Measurements from ENCODE around the gene SDR42E1.

SDR42E1 gene, protein sequence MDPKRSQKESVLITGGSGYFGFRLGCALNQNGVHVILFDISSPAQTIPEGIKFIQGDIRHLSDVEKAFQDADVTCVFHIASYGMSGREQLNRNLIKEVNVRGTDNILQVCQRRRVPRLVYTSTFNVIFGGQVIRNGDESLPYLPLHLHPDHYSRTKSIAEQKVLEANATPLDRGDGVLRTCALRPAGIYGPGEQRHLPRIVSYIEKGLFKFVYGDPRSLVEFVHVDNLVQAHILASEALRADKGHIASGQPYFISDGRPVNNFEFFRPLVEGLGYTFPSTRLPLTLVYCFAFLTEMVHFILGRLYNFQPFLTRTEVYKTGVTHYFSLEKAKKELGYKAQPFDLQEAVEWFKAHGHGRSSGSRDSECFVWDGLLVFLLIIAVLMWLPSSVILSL

DNA sequence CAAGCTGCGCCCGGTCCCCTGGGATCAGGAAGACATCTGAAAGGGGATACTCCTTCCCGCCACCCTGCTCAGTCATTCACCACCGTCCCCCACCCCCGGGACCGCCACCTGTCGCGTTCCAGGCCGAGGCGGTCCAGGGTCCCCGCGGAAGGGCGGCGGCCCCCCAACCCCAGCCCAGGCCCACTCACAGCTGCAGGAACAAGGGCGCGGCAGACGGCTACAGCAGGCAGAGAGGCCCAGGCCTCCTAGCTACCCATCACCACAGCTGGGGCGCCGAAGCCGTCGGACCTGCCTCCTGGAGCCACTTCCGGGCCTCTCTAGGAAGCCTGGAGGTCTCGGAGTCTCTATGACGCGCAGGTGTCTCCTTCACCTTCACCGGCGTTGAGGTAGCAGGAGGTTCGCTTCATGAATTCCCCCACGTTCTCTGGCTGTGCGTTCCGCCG is at the start of gene SDR42E1:
Gene SDR42E1, minus strand, starts transcription at position 272 of the 443 bp plus-strand sequence. CDS start 10,612 bp downstream, outside the sequence.
- DNase-seq (ENCODE audit: low read depth in 3 of 3) = peak; percentile 8 to 53 (median 50)

DNA sequence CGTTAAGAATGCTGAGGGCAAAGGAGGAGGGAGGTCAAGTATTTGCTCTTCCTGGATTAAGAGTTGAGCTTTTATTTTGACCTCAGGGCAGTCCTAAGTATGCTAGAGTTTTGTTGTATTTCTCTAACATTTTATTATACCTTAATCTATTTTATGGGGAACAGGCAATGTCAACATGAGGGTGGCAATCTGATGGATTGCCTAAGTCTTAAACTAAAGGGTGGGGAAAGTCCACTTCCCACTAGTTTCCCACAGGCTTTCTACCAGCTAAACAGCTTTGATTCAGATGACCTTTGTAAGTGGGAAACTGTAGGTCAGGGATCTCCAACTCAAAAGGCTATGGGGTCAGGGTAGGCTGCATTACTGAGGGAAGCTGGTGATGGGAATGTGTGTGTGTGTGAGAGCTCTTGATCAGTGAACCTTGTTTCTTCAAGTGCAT is 48.7 kb upstream of the SDR42E1 start:
- no peak for DNase-seq (ENCODE audit: low read depth in 3 of 3)

DNA sequence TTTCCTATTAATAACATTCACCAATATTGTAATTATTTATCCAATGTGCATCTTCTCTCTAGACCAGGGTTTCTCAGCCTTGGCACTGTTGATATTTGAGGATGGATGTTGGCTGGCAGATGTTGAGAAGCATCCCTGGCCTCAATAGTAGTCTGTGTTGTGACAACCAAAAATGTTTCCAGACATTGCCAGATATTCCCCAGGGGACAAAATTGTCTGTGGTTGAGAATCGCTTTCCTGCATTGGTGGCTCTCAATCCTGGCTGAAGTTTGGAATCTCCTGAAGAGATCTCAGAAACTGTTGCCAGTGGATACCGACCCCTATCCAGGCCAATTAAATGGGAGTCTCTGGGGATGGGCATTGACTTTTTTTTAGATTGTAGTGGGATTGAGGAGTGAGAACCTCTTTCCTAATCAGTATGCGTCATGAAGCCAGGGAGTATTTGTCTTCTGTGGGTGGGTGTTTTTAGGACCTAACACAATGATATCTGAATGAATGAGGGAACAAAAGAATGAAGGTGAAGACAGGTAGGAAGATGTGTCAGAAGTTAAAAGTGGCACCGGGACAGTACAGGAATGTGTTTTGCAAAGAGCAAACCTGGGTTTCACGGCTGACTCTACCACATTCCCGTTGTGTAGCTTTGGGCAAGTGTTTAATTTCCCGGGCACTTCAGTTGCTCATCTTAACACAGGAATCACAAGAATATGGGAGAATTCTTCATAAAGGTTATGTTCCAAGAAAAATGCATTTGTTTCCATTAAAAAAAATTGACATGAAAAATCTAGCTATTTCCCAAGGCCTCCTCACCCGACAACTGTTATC is 48.1 kb upstream of the SDR42E1 start:
- DNase-seq (ENCODE audit: low read depth in 3 of 3) = no peak

DNA sequence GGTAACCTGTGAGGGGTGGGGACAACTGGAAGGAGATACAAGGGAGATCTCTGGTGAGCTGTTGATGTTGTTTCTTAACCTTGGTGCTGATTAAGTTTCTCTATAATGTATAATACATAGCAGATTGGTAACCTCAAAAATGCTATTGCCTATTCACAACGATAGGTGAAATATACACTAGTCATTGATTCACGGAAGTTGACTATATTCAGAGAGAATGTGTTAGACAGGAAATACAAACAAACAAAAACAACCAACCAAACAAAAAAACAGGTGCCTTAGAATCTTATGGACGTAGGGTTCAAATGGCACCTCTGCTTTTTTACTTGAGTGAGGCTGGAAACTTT is 45.3 kb upstream of the SDR42E1 start:
- no peak for DNase-seq (ENCODE audit: low read depth in 3 of 3)

DNA sequence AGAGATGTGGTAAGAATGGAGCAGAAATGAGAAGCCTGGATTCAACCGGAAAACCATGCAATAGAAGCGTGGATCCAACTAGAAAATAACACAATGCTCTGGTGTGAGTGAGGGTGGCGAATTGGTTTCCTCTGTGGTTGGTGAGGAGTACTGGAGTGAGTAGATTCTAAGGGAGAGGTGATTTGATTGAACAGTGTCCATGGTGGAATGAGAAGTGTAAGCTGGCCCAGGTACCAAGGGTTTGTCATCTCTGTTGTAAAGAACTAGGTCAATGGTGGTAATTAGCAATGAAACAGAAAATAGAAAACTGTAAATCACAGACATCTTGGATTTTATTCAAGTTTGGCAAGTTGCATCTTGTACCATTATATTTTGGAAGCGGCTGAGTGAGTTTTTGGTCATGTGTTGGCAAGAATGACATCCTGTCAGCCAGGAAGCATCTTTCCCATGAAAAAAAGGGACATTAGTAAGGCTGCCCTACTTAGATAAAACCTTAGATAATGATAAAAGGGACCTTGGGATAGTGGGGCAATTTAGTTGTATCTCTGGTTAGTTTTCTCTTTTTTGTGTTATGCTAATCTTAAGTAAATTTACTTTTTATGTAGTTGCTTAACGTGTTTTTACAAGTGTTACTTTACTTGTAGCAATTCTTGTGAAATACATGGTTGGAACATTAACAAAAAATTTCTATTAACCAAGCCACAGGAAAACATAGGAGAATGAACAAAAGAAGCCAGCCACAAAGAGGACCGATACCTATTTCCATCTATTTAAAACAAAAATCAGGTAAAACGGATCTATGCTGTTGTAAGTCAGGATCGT is 44.7 kb upstream of the SDR42E1 start:
- DNase-seq (ENCODE audit: low read depth in 3 of 3) = no peak

DNA sequence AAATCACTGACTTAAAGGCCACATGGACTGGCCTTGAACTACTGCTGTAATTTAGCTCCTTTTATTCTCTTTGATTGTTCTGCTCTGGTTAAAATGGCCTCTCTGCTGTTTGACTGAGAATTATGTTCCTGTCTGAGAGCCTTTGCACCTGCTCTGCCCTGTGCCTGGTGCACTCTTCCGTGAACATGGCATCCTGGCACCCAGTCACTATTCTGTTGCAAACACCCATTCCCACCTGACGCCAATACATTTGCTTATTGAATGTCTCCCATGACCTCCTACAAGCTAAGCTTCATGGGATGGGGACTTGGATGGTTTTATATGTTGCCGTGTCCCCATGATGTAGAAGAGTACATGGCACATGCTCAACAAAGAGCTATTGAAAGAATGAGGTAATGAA is 43.8 kb upstream of the SDR42E1 start:
- no peak for DNase-seq (ENCODE audit: low read depth in 3 of 3)

DNA sequence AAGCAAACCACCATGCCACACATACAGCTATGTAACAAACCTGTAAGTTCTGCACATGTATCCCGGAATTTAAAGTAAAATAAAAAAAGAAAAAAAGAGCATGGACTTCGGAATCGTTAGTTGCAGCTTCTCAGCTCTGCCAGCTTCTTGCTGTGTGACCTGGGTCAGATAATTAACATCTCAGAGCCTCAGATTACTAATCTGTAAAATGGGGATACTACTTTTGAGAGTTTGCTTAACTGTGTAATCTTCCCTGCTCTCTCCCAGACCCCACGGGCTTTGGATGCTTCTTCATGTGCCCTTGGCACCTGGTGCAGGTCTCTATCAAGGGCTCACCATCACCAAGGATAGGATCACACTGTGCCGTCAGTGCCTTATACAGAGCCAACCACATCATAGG is 40.4 kb upstream of the SDR42E1 start:
- DNase-seq (ENCODE audit: low read depth in 3 of 3) = no peak

DNA sequence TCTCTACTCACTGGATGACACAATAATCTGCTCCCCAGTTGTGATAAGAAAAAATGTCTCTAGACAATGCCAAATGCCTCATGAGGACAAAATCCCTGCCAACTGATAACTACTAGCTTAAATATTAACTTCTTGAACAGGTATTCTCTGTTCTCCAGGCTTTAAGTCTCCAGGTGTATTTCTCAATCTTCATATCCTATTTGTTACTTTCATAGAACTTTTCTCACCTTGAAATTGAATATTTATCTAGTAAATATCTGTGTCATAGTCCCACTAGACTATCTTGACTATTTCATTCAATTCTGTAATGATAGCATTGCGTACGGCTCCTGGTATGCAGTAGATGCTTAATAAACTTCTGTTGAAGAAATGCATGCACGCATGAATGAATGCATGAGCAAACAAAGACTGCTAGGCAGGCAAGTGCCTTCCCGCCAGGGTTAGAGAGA is 39.7 kb upstream of the SDR42E1 start:
- DNase-seq (ENCODE audit: low read depth in 3 of 3) = no peak

DNA sequence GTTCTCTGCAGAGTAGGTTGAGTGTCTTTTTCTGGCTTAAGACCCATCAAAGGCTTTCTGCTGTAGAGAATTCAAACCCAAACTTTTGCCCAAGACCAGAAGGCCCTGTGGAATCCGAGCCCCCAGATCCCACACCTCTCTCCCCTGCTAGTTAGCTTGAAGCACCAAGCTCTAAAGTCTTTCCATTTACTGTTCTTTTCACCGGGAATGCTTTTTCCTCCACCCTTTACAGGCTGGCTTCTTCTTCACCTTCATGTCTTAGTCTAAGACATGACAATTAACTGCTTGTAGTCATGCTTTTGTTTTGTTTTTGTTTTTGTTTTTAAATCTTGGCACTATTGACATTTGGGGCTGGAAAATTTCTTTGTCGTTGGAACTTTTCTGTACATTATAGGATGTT is 39.2 kb upstream of the SDR42E1 start:
- DNase-seq (ENCODE audit: low read depth in 3 of 3) = no peak

DNA sequence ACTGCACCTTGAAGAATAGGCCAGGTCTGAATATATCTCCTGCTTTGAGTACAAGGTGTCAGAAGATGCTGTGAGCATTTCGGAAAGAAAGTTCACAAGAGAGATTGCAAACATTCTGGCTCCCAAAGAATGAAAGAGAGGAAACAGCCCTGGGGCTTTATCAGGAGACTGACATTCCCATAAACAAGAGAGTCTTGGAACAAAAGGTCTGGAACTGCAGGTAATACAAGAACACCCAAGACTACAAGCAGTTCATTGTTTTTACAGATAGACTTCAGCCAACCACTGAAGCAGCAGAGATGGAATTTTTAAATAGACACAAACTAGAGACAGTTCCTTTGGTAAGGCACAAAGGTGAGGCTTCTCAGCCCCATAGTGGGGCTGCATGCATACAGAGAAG is 38.2 kb upstream of the SDR42E1 start:
- DNase-seq (ENCODE audit: low read depth in 3 of 3) = no peak

DNA sequence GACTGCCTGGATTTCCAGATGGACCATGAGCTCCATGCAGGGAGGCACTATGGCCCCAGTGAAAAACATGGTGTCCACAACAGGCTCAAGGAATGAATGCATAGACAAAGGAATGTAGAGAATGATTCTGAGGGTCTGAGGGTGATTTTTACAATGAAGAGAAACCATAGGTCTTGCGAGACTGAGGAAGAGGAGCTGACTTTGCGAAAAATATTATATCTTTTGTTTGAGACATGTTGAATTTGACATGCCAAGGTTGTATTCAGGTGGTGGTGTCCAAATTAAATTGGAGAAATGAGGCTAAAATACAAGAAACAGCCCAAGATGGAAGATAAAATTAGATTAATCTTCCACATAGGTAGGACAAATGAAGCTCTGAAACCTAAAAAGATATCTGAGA is 36.5 kb upstream of the SDR42E1 start:
- DNase-seq (ENCODE audit: low read depth in 3 of 3) = no peak

DNA sequence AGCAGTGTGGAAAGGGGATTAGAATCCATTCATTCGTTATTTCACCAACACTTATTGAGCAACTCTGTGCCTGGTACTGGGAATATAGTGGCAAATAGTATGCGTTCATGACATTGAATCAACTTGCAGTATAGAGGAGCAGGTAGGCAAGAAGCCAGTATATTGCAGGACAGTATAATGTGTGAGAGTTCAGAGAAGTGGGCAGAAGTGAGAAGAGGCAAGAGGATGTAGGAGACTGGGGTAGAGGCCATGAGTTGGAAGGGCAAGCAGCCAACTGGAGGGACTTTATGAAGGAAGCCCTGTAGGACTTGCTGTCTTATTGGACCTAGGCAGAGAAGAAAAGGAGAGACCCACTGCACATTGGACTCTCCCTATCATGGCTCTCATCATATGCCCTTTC is 36.1 kb upstream of the SDR42E1 start:
- no peak for DNase-seq (ENCODE audit: low read depth in 3 of 3)

DNA sequence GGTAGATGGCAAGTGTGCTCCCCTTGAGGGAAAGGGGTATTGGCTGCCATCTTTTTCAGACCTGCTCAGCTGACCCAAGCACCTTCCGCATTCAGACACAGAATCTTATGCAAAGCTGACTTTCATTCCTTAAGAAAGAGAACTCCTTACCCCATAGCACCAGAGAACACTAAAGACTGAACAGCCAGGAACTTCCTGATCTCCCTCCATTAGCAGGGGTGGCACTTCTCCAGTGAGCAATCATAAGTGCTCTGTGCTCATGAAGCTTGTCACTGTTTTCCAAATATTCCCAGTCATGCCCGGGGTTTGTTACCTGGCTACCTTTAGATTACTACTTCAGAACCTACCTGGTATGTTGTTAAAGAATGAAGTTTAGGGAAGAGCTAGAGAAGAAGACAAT is 35.7 kb upstream of the SDR42E1 start:
- DNase-seq (ENCODE audit: low read depth in 3 of 3) = no peak

DNA sequence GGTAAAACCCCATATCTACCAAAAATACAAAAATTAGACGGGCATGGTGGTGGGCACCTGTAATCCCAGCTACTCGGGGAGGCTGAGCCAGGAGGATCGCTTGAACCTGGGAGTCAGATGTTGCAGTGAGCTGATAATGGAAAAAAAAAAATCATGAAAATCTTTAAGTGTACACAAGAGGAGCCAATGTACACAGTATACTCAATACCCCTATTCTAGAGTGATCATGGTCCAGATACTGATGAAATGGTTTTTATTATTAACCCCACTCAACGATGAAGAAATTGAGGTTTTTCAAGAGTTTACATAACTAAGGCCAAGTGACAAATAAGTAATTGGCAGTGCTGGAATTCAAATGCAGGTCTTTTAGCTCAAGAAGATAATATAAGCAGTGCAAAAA is 35.3 kb upstream of the SDR42E1 start:
- DNase-seq (ENCODE audit: low read depth in 3 of 3) = no peak

DNA sequence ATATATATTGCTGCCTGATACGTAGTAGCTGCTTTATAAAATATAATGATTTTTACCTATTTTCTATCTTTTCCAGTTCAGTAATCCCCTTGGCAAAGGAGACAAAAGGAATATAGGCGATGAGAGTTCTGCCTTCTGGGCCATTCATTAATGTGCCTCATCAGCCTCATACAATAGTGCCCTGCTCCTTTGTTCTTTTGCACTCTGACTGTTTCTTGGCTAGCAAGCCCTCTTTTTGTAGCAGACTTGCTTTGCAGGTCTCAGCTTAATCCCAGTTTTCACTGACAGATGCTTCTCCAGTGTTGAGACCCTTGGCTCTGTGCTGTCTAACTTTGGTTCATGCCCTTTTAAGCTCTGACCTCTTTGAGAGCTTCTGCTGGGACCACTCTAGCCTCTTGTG is 34.2 kb upstream of the SDR42E1 start:
- DNase-seq (ENCODE audit: low read depth in 3 of 3) = no peak

DNA sequence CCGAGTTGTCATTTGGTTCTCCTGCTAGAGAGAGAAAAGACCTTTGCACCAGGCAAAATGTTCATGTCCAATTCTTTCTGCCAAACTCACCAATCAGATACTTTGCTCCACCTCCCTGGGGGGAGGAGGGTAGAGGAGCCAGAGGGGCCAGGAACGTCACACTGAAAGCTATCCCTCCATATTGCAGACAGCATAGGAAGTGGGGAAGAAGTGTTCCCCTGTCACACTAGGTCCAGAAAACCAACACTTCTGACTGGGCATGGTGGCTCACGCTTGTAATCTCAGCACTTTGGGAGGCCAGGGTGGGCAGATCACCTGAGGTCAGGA is 33.3 kb upstream of the SDR42E1 start:
- DNase-seq (ENCODE audit: low read depth in 3 of 3) = no peak

DNA sequence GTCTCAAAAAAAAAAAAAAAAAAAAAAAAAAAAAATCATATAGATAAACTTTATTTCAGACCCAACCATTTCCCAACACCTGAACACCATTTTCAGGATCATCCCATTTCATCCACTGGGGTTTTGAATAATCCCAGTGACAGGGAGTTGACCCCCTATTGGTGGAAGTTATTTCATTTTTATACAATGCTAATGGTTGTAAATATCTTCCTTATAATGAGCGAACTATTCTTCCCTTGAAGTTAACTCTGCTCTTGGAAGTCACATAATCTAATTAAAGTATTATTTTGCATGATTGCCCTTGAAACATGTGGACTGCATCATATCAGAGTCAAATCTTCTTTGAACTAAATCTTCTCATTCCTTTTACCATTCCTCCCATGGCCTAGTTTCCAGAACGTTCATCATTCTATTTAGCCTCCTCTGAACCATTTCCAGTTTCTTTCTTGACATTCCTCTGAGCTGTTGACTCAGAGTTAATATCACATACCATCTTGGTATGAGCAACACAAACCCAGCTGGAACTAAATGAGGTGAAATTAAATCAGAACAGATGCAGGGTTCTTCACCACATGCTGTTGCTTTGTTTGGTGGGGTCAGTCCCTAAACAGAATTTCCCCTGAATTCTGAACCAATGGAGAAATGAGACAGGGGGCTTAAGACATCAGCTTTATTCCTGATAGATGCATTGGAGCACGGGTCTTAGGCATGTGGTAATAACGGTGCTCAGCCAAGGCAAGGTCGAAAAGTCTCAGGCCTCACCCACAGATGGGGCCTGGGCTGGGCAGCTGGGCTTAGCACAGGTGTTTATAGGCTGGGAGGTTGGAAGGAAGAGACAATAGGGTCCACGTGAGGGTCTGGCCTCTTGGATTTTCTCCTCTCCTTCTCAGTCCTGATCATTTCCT is 32.7 kb upstream of the SDR42E1 start:
- no peak for DNase-seq (ENCODE audit: low read depth in 3 of 3)

DNA sequence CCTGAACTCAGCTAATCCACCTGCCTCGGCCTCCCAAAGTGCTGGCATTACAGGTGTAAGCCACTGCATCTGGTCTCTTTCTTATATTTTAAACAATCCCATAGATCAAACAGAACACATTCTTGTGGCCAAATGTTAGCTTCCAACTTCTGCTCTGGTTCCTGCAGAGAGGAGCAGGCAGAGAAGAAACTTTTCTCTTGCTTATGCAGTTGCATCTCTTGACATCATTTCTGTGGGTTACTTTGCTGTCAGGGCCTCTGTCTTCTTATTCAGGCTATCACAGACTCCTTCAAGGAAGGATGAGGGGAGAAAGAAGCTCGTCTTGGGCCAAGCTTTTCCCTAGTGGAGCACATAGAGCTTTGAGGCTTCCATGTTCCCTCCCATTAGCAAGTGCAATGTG is 31.6 kb upstream of the SDR42E1 start:
- DNase-seq (ENCODE audit: low read depth in 3 of 3) = no peak

DNA sequence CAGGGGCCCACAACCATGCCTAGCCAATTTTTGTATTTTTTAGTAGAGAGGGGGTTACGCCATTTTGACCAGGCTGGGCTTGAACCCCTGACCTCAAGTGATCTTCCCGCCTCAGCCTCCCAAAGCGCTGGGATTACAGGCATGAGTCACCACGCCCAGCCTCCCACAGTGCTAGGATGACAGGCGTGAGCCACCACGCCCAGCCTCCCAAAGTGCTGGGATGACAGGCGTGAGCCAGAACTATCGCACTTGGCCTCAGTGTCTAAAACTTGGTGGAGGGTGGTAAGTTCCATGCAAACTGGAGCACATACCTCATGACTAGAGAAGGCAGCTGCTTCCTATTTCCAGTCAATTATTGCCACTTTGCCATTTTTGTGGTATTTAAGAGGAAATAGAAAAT is 30.9 kb upstream of the SDR42E1 start:
- DNase-seq (ENCODE audit: low read depth in 3 of 3) = no peak

DNA sequence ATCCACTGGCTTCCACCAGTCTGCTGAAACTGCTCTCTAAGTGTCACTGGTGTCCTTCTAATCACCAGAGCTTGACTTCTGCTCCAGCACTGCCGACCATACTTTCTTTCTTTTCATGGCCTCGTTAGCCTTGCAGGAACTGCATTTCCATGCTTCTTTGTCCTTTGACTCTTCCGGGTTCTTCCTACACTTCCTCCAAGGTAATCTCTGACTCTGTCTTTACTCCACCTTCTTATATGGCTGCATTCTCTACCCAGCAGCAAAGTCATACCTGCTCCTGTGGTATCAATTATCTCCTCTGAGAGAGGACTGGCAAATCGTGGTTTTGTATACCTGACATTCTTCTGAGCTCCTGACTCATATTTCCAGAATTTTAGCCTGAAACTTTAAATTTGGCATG is 30.3 kb upstream of the SDR42E1 start:
- no peak for DNase-seq (ENCODE audit: low read depth in 3 of 3)

DNA sequence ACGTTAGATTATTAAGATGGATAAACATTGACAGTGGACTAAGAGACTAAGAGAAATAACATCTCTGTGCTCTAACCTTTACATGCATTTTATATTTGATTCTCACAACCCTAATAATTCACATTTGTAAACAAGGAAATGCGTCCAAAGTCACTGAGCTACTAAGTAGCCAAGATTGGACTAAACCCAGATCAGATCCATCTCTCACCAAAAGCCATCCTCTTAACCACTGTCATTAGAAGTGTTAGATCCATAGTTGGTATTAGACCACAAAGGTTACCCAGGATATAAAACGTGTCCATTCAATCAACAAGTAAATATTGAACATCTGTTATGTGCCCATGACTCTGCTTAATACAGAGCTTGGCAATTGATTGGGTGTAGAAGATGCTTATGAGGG is 29.0 kb upstream of the SDR42E1 start:
- DNase-seq (ENCODE audit: low read depth in 3 of 3) = no peak

Measured in stimulated activated CD4-positive, alpha-beta T cell treated with anti-CD3 and anti-CD28 coated beads, TNF-alpha, amount 100 ng/mL, for 48 hours (primary cell).